Sigmoid colon (tissue), 4 donors: ENCODE measurements around the gene CCDC146.

ENCODE experiments used
- CTCF ChIP-seq, 4 experiments: fragments of 450-650 bp in 3 of 4; fragments of 200-600 bp in 1 of 4; IDR thresholded peaks; one replicate each; pipeline ENCODE4 v1.5.1; 2016 to 2019; ENCODE audit warnings: antibody characterized with exemption in 4 of 4, mild to moderate bottlenecking in 3 of 4, moderate library complexity in 2 of 4
- POLR2A ChIP-seq, 2 donors: fragments of 450-650 bp; IDR thresholded peaks; one replicate each; pipeline ENCODE4 v1.6.1; 2016; ENCODE audit warnings: antibody characterized with exemption in 2 of 2, mild to moderate bottlenecking in 2 of 2, moderate library complexity in 2 of 2
- POLR2AphosphoS5 ChIP-seq, 4 donors: sonication (generic); formaldehyde crosslinking; IDR thresholded peaks; one replicate each; pipeline ENCODE4 v1.6.1; 2017; ENCODE audit warnings: antibody characterized with exemption in 4 of 4

GRCh38 chr7:77289387-77289786 lies 167.0 kb downstream of the CCDC146 start:
- no peak for TF ChIP-seq CTCF (IDR thresholded peaks at IDR 0.05)
- no peak for TF ChIP-seq POLR2A (IDR thresholded peaks at IDR 0.05)
- no peak for TF ChIP-seq POLR2AphosphoS5 (IDR thresholded peaks at IDR 0.05)
